Measurements from ENCODE around the gene IFNK. TPM values are rescaled to one million over a fixed set of nuclear protein-coding genes. Genes with fewer than 3 reads are reported as not detected.

The IFNK gene
- total RNA-seq, 1 experiment from 2014 or later: not detected

GRCh38 chr9:27534658-27535209 lies 10.6 kb downstream of the IFNK start (continued):
- TF ChIP-seq ZBTB33 (IDR thresholded peaks at IDR 0.05; ENCODE audit: extremely low read depth, insufficient replicate concordance, low read length) (no peak), CTCF (IDR thresholded peaks at IDR 0.05 in 2 of 3, conservative IDR thresholded peaks at IDR 0.05 in 1 of 3; ENCODE audit: borderline replicate concordance in 1 of 3, insufficient read depth in 1 of 3, low read depth in 2 of 3, low read length in 2 of 3) (no peak), EZH2 (IDR thresholded peaks at IDR 0.05) (no peak), FOSL1 (IDR thresholded peaks at IDR 0.05; ENCODE audit: low read depth) (no peak), POLR2A (IDR thresholded peaks at IDR 0.05; ENCODE audit: borderline replicate concordance, extremely low read depth, insufficient read depth, insufficient read length) (no peak), RAD21 (IDR thresholded peaks at IDR 0.05; ENCODE audit: low read depth) (no peak)

GRCh38 chr9:27535701-27536118 lies 11.6 kb downstream of the IFNK start:
- DNase-seq (ENCODE audit: low read depth, low spot score) (no peak), ATAC-seq (peak; percentile 78)
- H3K36me3 ChIP-seq (ENCODE audit: control insufficient read depth in 1 of 2, insufficient read depth in 2 of 2, low read length in 2 of 2): no peaks in the 10 kb centered on the region; a peak in 1 of 4 replicates
- no peaks in the 10 kb centered on the region for H3K27me3 ChIP-seq (ENCODE audit: insufficient read depth, low read length)
- H4K20me1 ChIP-seq (ENCODE audit: insufficient read depth): no peaks in the 10 kb centered on the region
- ChIA-PET CTCF (no interaction called here), RAD21 (ENCODE audit: low non-redundant PET in 1 of 2, low total read pairs in 2 of 2, uncharacterized antibody in 2 of 2, unreplicated experiment in 2 of 2) (no interaction called here), POLR2A (no interaction called here)
- no peak overlapping the region for H2AFZ ChIP-seq (ENCODE audit: low read depth, low read length, poor library complexity, severe bottlenecking)
- no peak overlapping the region for H3K27ac ChIP-seq (ENCODE audit: low read depth, low read length)
- no peaks in the 10 kb centered on the region for H3K4me1 ChIP-seq (ENCODE audit: control insufficient read depth in 1 of 2, insufficient read depth in 2 of 2, low read length in 2 of 2)
- H3K9me3 ChIP-seq (ENCODE audit: control insufficient read depth in 1 of 2, insufficient read depth in 1 of 2, low read depth in 1 of 2, low read length in 2 of 2): no peaks in the 10 kb centered on the region
- no peak overlapping the region for H3K4me2 ChIP-seq (ENCODE audit: low read length)
- intact Hi-C loops (cut with micrococcal nuclease): no loop called here
- no peak overlapping the region for H3K4me3 ChIP-seq (replicated peaks in 1 of 2; ENCODE audit: low read depth in 1 of 2, low read length in 2 of 2)
- no peak overlapping the region for H3K9ac ChIP-seq (ENCODE audit: low read length)
- TF ChIP-seq POLR2AphosphoS5 (IDR thresholded peaks at IDR 0.05; ENCODE audit: low read depth, low read length) (no peak), CTCF (IDR thresholded peaks at IDR 0.05 in 2 of 3, conservative IDR thresholded peaks at IDR 0.05 in 1 of 3; ENCODE audit: borderline replicate concordance in 1 of 3, insufficient read depth in 1 of 3, low read depth in 2 of 3, low read length in 2 of 3) (peak in 2 of 3 experiments; percentile 17 to 26; a peak in 1 of 6 replicates), FOSL1 (IDR thresholded peaks at IDR 0.05; ENCODE audit: low read depth) (no peak)
- no peaks in the 10 kb centered on the region for H3K79me2 ChIP-seq (ENCODE audit: insufficient read depth, low read length)
- no peaks in the 10 kb centered on the region for H3K9me2 ChIP-seq (ENCODE audit: insufficient read depth)
- BruUV-seq (replicated peaks): no TSS peak
